Activated CD8-positive, alpha-beta memory T cell treated with anti-CD3 and anti-CD28 coated beads, Interleukin-2, amount 50 U/mL, for 24 hours (primary cell): Measurements from ENCODE around the gene CDH4.

Experiments used
- DNase-seq: peaks from one replicate; pipeline ENCODE4 v3.0.0-alpha.2; 2020; ENCODE audit errors: extremely low read depth

CDH4 gene

DNA sequence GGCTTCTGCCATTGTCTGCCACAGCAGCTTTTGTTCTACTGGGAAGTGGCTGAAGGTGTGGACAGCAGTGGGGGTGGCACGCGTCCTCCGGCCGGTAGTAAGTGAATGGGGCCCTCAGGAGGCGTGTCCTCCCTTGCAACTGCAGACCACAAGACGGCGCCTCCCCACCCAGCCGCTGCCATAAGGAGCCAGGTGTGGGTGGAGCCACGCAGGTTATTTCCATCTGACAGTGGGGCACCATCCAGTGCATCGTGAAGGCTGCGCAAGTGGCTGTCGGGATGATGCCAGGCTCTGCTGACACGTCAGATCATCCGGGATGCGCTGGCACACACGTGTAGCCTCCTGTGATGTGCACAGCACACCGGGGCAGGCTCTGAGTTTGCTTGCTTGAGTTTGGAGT is 379.7 kb downstream of the CDH4 start:
- no peak for DNase-seq

DNA sequence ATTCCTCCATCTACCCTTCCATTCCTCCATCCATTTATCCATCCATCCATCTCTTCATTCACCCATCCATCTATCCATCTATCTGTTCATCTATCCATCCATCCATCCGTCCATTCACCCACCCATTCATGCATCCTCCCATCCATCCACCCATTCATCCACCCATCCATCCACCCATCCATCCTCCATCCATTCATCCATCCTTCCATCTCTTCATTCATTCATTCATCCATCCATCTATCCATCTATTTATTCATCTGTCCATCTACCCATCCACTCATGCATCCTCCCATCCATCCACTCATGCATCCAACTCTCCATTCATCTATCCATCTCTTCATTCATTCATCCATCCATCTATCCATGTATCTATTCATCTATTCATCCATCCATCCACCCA is 380.9 kb downstream of the CDH4 start:
- no peak for DNase-seq

DNA sequence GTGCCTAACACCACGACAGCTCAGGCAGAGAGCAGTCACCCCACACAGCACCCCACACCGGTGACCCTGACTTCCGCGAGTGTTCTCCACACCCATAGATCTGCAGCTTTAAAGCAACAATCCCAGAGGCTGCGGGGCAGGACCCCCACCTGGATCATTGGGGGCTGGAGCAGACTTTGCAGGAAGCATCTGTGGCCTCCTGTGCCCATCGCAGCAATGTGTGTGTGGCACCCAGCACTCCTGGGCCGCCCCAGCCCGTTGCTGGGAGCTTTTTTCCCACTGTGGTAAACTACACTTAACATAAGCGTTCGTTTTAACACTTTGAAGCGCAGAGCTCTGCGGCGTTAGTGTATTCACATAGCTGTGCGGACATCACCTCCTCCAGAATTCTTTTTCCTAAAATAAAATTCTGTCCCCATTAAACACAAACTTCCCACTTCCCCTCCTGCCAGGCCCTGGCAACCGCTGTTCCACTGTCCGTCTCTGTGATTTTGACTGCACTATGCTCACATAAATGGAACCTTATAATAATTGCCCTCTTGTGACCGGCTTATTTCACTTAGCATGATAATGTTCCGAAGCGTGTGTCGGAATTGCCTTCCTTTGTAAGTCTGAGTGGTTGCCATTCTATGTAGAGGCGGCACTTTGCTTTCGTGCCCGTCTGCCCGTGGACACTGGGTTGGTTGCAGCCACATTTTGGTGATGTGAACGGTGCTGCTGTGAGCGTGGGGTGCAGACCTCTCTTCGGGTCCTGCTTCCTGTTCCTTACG is 382.5 kb downstream of the CDH4 start:
- DNase-seq: no peak

DNA sequence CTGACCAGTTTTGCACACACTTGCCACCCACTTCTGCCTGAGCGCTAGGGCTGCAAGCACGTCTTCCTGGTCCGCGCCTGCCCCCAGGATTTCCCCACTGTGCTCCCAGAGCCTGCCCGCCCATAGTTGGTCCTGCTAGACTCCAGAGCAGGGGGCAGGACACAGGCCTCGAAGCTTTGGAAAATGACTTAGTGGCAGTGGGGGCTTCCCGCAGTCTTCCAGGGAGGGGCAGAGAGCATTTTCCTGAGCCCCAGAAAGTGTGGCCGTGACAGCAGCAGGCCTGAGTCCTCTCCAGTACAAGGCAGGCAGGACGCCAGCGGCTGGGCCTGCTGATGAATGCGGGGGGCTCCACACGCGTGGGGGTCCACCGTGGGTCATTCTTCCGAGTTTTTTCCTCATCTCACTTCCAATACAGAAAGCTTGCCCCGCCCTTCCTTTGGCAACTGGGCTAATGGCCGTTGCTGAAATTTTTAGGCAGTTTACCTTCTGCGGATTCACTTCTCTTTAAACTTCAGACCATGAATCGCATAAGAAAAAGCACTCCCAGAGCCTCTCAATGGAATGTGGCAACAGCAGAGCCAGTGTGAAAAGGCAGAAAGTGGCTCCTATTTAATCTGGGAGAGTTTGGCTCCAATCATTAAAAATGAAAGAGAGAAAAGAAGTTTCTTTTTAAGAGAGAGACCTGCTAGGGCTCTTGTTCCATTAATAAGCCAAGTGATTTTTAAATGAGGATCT is 383.8 kb downstream of the CDH4 start:
- DNase-seq: no peak

DNA sequence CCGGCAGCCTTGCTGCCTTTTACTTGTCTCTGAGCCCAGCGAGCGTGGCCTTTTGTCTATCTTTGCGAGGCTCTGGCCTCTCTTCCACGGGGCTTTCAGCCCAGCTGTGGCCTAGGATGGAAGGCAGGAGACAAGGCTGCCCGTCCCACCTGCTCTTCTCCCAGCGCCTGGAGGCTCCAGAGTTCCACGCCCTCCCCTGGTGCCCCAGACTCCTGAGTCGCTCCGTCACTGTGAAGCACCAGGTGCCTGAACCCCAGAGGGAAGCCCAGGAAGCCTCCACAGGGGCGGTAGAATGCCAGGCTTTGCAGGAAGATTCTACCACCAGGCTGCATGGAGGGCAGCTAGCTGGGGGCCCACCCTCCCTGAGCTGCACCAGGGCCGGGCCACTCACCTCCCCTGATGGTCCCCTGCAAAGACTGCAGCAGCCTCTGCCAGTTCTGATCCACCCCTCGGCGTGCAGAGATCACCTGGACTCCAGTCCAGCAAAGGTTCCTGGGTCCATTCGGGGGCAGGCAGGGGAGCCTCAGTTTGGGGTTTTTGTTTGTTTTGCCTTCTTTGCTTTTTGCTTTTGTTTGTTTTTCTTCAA is 384.6 kb downstream of the CDH4 start:
- no peak for DNase-seq

DNA sequence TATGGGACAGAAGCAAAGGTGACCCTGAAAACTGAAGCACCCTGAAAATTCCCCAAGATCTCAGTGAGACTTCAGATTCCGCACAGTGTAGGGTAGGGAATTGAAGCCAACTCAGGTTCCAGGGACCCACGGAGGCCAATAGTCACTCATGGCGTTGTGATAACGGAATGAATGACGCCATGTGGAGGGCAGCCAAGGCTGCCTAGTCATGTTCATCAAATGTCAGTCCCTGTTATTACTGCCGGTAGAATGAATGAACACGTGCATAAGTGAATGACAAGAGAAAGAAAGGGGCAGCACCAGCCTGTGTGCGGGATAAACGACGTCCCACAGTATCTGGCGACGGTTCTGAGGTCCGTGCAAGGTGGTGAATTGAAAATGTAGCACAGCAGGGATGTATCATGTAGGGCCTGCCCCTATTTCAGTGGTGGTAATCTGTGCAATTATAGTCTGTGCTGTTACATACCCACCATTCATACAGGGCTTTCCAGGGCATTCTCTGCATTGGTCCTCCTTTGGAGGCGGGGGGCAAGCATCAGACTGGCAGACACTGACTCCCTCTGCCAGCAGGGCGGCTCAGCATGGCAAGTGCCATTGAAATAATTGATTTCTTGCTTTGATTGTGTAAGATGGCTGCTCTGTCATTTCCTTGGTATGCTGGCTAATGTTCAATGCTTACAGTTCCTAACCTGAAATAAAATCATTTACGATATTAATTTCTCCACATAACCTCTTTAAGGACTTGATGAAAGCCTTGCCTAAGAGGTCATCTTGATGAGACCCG is 386.9 kb downstream of the CDH4 start:
- no peak for DNase-seq

DNA sequence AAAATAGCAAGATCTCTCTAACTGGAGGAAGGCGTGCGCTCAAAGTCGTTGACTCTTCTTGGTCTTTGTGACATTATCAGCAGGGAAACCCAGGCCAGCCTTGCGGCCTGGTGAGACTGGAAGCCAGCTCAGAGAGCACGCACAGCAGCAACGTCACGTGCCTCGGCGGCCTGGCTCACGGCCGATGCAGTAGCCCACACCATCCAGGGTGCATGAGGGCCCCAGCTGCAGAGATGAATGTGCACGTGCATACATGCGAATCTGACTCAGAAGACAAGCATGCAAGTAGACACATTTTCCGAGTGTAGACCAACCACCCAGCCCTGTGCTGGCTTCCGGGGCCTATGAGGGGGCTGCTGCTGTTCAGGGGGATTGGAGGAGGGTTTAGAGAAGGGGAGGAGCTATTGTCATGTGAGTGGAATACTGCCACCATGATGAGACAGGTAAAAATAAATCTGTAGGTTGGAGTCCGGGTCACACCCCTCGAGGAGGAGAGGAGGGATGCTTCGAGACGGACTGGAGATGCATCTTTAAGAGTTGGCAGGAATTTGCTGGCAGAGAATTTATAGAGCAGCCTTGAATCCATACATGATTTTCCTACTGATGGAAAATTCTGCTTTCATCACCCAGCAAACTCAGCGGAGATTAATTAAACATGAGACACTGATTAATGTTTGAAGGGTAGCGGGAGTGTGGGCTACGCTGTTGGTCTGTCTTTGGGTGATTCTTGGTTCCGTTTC is 388.2 kb downstream of the CDH4 start:
- no peak for DNase-seq

GRCh38 chr20:61640871-61641245 is 388.8 kb downstream of the CDH4 start:
- no peak for DNase-seq

DNA sequence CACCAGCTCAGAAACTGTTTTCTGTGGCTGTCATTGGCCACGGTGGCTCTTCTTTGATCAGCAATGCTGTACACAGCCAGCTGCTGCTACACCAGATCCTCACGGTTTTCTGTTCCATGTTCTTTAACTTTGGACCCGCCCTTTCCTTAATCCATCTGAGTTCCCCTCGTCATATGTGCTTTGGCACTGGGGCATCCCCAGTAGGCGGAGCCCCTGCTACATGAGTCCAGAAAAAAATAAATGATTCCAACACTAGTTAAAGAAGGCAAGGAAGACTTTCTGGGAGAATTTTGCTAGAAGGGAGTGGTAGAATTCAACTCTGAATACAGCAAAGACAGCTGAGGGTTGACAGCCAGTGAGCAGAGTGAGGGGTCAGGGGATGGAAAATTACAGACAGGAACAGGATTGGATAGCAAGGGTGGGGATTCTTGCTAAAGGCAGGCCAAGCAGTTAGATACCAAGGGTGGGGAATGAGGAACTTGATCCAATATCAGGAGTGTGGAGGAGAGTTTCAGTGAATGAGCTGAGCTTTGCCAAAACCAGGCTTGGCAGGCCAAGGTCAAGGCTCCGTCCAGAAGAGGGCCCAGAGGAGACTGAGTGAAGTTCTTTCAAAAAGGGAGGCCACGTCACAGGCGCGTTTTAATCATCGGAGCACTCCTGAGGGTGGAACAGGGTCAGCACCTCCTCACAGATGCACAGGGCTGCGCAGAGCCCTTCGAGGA is 391.8 kb downstream of the CDH4 start:
- DNase-seq: no peak

DNA sequence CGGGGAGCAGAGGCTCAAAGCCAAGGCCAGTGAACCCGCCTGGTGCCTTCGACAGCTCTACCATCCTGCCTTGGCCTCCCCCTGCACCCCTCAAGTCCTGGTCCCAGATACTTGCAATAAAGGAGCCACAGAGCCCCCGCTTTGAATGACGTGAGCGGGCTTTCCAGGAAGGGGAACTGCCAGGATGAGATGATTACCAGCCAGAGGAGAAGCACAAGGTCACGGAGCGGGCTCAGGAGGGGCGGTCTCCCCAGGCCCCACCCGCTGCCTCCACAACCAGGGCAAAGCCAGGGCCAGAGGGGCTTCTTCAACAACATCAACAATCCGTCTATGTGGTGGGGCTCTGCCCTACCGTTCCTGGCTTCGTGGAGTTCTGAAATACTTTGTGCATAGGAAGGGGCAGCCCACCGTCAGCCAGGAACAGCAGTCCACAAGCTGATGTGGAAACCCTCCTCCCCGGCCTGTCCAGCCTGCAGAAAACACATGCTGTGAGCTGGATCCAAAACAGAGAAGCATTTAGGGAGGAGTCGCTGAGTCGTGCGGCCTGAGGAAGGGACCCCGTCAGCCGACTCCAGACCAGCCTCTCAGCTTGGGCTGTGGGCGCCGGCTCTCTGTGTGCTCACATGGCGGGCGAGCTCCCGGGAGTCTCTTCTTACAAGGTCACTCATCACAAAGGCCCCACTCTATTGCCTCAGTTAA is 392.5 kb downstream of the CDH4 start:
- no peak for DNase-seq

GRCh38 chr20:61645732-61646131 is 393.7 kb downstream of the CDH4 start:
- no peak for DNase-seq

GRCh38 chr20:61646453-61646852 is 394.4 kb downstream of the CDH4 start:
- no peak for DNase-seq

DNA sequence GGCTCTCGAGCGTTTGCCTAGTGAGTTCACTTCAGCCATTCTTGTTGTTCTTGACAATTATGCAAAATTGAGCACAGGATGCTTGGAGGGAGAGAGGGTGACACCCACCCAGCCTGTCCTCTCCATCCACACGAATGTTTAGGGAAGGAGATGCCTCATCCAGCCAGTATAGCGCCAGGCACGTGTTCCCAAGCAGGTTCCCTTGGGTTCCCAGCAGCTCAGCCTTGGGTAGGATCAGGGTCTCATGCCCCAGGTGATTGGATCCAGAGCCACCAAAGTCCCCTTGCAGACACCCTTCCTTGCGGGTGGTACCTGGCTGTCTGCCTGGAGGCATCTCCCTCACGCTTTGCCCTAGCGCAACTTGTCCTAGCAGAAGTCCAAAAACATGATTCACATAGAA is 394.9 kb downstream of the CDH4 start:
- DNase-seq: no peak

GRCh38 chr20:61647702-61648101 is 395.6 kb downstream of the CDH4 start:
- no peak for DNase-seq

DNA sequence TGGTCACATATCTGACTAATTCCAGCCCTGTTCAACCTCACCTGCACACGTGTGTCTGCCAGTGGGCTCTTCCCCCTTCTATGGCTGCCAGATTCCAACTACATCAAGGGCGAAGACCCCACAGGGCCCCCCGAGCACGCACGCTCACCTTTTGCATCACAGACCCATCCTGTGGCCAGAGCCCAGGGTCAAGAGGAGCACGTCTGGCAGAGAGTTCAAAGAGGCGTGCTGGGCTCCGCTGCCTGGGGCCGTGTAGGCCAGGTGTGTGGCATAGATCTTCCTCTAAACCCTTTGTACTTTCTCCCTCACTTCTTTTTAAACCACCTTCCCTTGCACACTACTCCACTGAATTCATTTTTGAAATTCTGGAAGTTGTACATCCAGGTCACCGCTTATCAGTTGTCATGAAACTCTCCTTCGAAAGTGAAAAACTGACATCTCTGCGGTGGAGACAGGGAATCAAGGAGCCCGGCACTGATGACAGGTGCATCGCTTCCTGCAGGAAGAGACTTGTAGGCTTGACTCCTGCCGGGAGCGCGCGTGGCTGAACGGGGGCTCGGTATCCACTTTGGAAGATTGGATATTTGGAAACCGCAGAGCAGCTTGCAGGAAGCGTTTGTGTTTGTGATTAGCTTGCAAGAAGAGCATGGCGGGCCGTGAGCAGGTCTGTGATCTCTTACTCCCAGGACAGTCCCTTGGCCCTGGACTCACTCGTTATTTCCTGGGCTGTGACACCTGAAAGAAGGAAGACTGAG is 397.2 kb downstream of the CDH4 start:
- DNase-seq: no peak

- DNase-seq: no peak
Measured at GRCh38 chr20:61649860-61650162, 397.8 kb downstream of the CDH4 start.

DNA sequence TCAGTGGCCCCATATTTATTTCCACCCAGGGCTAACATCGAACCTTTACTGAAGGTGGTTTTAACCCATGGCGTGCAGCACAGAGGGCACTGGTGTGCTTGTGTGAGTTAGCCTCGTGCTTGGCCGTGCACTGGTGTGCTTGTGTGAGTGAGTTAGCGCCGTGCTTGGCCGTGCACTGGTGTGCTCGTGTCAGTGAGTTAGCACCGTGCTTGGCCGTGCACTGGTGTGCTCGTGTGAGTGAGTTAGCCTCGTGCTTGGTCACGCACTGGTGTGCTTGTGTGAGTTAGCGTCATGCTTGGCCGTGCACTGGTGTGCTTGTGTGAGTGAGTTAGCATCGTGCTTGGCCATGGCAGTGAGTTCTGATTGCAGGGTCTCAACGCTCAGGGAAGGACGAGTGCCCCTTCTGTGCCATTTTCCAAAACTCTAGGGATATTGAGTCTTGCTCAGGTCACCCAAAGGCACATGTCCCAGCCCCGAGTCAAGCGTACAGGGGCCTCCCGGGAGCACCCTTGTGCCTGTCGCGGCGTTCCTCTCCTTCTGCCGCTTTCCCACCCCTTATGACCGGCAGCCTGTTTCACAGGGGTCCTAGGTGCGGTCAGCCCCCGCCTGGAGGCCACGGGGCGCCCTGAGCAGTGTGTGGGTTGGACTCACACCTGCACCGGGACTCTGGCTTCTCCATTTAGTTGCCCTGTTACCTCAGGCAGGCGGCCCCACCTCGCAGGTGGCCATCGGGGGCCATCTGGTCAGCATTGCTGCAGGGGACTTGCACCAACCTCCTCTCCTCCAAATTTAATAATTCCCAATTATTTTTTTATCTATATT is 399.1 kb downstream of the CDH4 start:
- DNase-seq: no peak

- no peak for DNase-seq
Measured at GRCh38 chr20:61652146-61652545, 400.1 kb downstream of the CDH4 start.

- no peak for DNase-seq
Measured at GRCh38 chr20:61654726-61655125, 402.7 kb downstream of the CDH4 start.
